NCI-H345 (cell line): ENCODE results near the gene PHC1.

ENCODE experiments used
- DNase-seq: peaks from one replicate; lab custom pipeline; 2025; lab: John Stamatoyannopoulos, UW

Gene PHC1

GRCh38 chr12:8950221-8950527, 35.9 kb downstream of the PHC1 start:
- no peak for DNase-seq

- no peak for DNase-seq
These were observed 36.6 kb downstream of the PHC1 start for GRCh38 chr12:8950702-8951478.

- no peak for DNase-seq
These were observed 37.4 kb downstream of the PHC1 start for GRCh38 chr12:8951744-8952143.

- no peak for DNase-seq
These were observed 39.6 kb downstream of the PHC1 start for GRCh38 chr12:8953773-8954402.

- DNase-seq: no peak
These were observed 41.8 kb downstream of the PHC1 start for GRCh38 chr12:8956073-8956472.

GRCh38 chr12:8956772-8957171, 42.5 kb downstream of the PHC1 start:
- DNase-seq: no peak

- no peak for DNase-seq
These were observed 43.3 kb downstream of the PHC1 start for GRCh38 chr12:8957561-8957960.

- no peak for DNase-seq
These were observed 43.8 kb downstream of the PHC1 start for GRCh38 chr12:8958066-8958465.

GRCh38 chr12:8960176-8960575, 45.9 kb downstream of the PHC1 start:
- DNase-seq: no peak

GRCh38 chr12:8968761-8969160, 54.5 kb downstream of the PHC1 start:
- no peak for DNase-seq

GRCh38 chr12:8969861-8970411, 55.6 kb downstream of the PHC1 start:
- no peak for DNase-seq

GRCh38 chr12:8970432-8970831, 56.1 kb downstream of the PHC1 start:
- DNase-seq: no peak

GRCh38 chr12:8980137-8980536, 65.8 kb downstream of the PHC1 start:
- DNase-seq: no peak

- DNase-seq: no peak
These were observed 71.0 kb downstream of the PHC1 start for GRCh38 chr12:8985213-8985754.

- no peak for DNase-seq
These were observed 72.9 kb downstream of the PHC1 start for GRCh38 chr12:8987163-8987562.

GRCh38 chr12:8987685-8988084, 73.4 kb downstream of the PHC1 start:
- no peak for DNase-seq

- no peak for DNase-seq
These were observed 75.1 kb downstream of the PHC1 start, which contains the start of gene KLRG1 for GRCh38 chr12:8989413-8989812. TSS of gene KLRG1 (plus strand) at chr12:8989546. CDS start at chr12:8989636, 90 bp downstream.
